ENCODE measurements around the gene IGLL1.
"Not testable (repeated sequence)": the region's sequence is repeated elsewhere in the genome, so short reads cannot be mapped to it uniquely, and the experiment has no call there.

The IGLL1 gene

GRCh38 chr22:23579870-23580575 lies at the start of gene IGLL1:
Gene IGLL1 (minus strand): TSS chr22:23580290. CDS start chr22:23580190, 100 bp downstream.
- Mint-ChIP-seq H3K27me3 (peaks cover 13% of the 10 kb centered on the region), H3K9me3 (no peaks in the 10 kb centered on the region), H3K36me3 (ENCODE audit: low read depth) (no peaks in the 10 kb centered on the region), H3K4me1 (ENCODE audit: low read depth) (peaks cover 3% of the 10 kb centered on the region), H3K4me3 (no peak within 1 kb of the TSS), H3K27ac (no peak within 1 kb of the TSS)
- intact Hi-C loops (cut with micrococcal nuclease) = no loop called here

GRCh38 chr22:23628056-23628743 lies 48.1 kb upstream of the IGLL1 start:
- H3K27ac Mint-ChIP-seq; H3K27me3 Mint-ChIP-seq; H3K36me3 Mint-ChIP-seq (ENCODE audit: low read depth); H3K9me3 Mint-ChIP-seq; intact Hi-C loops (cut with micrococcal nuclease); H3K4me1 Mint-ChIP-seq (ENCODE audit: low read depth); H3K4me3 Mint-ChIP-seq: not testable (repeated sequence)

- H3K27me3 Mint-ChIP-seq; H3K4me1 Mint-ChIP-seq (ENCODE audit: low read depth); H3K27ac Mint-ChIP-seq; H3K9me3 Mint-ChIP-seq; intact Hi-C loops (cut with micrococcal nuclease); H3K4me3 Mint-ChIP-seq; H3K36me3 Mint-ChIP-seq (ENCODE audit: low read depth): not testable (repeated sequence)
Measured at GRCh38 chr22:23627401-23628055, 47.4 kb upstream of the IGLL1 start.

- Mint-ChIP-seq H3K27ac (no peak overlapping the region), H3K36me3 (ENCODE audit: low read depth) (peaks cover 5% of the 10 kb centered on the region), H3K27me3 (no peaks in the 10 kb centered on the region), H3K4me3 (no peak overlapping the region), H3K9me3 (no peaks in the 10 kb centered on the region), H3K4me1 (ENCODE audit: low read depth) (no peaks in the 10 kb centered on the region)
- intact Hi-C loops (cut with micrococcal nuclease) = no loop called here
Measured at GRCh38 chr22:23626286-23626975, 46.3 kb upstream of the IGLL1 start.

- H3K9me3 Mint-ChIP-seq = no peaks in the 10 kb centered on the region
- H3K4me3 Mint-ChIP-seq = no peak overlapping the region
- intact Hi-C loops (cut with micrococcal nuclease) = no loop called here
- H3K4me1 Mint-ChIP-seq (ENCODE audit: low read depth) = no peaks in the 10 kb centered on the region
- no peak overlapping the region for H3K27ac Mint-ChIP-seq
- H3K27me3 Mint-ChIP-seq = no peaks in the 10 kb centered on the region
- H3K36me3 Mint-ChIP-seq (ENCODE audit: low read depth) = peaks cover 6% of the 10 kb centered on the region
Measured at GRCh38 chr22:23622634-23623033, 42.5 kb upstream of the IGLL1 start.

- H3K9me3 Mint-ChIP-seq; intact Hi-C loops (cut with micrococcal nuclease); H3K27me3 Mint-ChIP-seq; H3K4me3 Mint-ChIP-seq; H3K4me1 Mint-ChIP-seq (ENCODE audit: low read depth); H3K36me3 Mint-ChIP-seq (ENCODE audit: low read depth); H3K27ac Mint-ChIP-seq: not testable (repeated sequence)
Measured at GRCh38 chr22:23621916-23622315, 41.8 kb upstream of the IGLL1 start.

GRCh38 chr22:23621082-23621780 lies 41.1 kb upstream of the IGLL1 start:
- no peaks in the 10 kb centered on the region for H3K27me3 Mint-ChIP-seq
- peaks cover 6% of the 10 kb centered on the region for H3K36me3 Mint-ChIP-seq (ENCODE audit: low read depth)
- intact Hi-C loops (cut with micrococcal nuclease) = no loop called here
- H3K9me3 Mint-ChIP-seq = no peaks in the 10 kb centered on the region
- no peak overlapping the region for H3K4me3 Mint-ChIP-seq
- H3K4me1 Mint-ChIP-seq (ENCODE audit: low read depth) = no peaks in the 10 kb centered on the region
- no peak overlapping the region for H3K27ac Mint-ChIP-seq

- no peak overlapping the region for H3K27ac Mint-ChIP-seq
- no peaks in the 10 kb centered on the region for H3K36me3 Mint-ChIP-seq (ENCODE audit: low read depth)
- H3K27me3 Mint-ChIP-seq = no peaks in the 10 kb centered on the region
- intact Hi-C loops (cut with micrococcal nuclease) = no loop called here
- H3K9me3 Mint-ChIP-seq = no peaks in the 10 kb centered on the region
- no peaks in the 10 kb centered on the region for H3K4me1 Mint-ChIP-seq (ENCODE audit: low read depth)
- no peak overlapping the region for H3K4me3 Mint-ChIP-seq
Measured at GRCh38 chr22:23613193-23613972, 33.3 kb upstream of the IGLL1 start.

GRCh38 chr22:23609983-23610781 lies 30.1 kb upstream of the IGLL1 start:
- intact Hi-C loops (cut with micrococcal nuclease) = no loop called here
- H3K4me1 Mint-ChIP-seq (ENCODE audit: low read depth) = no peaks in the 10 kb centered on the region
- no peak overlapping the region for H3K27ac Mint-ChIP-seq
- no peaks in the 10 kb centered on the region for H3K27me3 Mint-ChIP-seq
- H3K4me3 Mint-ChIP-seq = no peak overlapping the region
- H3K9me3 Mint-ChIP-seq = no peaks in the 10 kb centered on the region
- no peaks in the 10 kb centered on the region for H3K36me3 Mint-ChIP-seq (ENCODE audit: low read depth)

- no peak overlapping the region for H3K27ac Mint-ChIP-seq
- H3K27me3 Mint-ChIP-seq = no peaks in the 10 kb centered on the region
- no peaks in the 10 kb centered on the region for H3K36me3 Mint-ChIP-seq (ENCODE audit: low read depth)
- no peaks in the 10 kb centered on the region for H3K9me3 Mint-ChIP-seq
- intact Hi-C loops (cut with micrococcal nuclease) = no loop called here
- no peak overlapping the region for H3K4me3 Mint-ChIP-seq
- H3K4me1 Mint-ChIP-seq (ENCODE audit: low read depth) = no peaks in the 10 kb centered on the region
Measured at GRCh38 chr22:23608583-23608982, 28.5 kb upstream of the IGLL1 start.

- no peaks in the 10 kb centered on the region for H3K4me1 Mint-ChIP-seq (ENCODE audit: low read depth)
- no peak overlapping the region for H3K27ac Mint-ChIP-seq
- intact Hi-C loops (cut with micrococcal nuclease) = no loop called here
- H3K9me3 Mint-ChIP-seq = no peaks in the 10 kb centered on the region
- H3K27me3 Mint-ChIP-seq = no peaks in the 10 kb centered on the region
- no peaks in the 10 kb centered on the region for H3K36me3 Mint-ChIP-seq (ENCODE audit: low read depth)
- H3K4me3 Mint-ChIP-seq = no peak overlapping the region
Measured at GRCh38 chr22:23606204-23607131, 26.4 kb upstream of the IGLL1 start.
